Stimulated activated CD8-positive, alpha-beta memory T cell treated with anti-CD3 and anti-CD28 coated beads, Interleukin-2, amount 100 ng/mL, for 1 hour (primary cell): ENCODE measurements around the gene FARS2.

Experiments used
- DNase-seq, 2 donors: peaks; one replicate each; pipeline ENCODE4 v3.0.0-alpha.2; 2020; ENCODE audit warnings: low read depth in 2 of 2

FARS2 gene

DNA sequence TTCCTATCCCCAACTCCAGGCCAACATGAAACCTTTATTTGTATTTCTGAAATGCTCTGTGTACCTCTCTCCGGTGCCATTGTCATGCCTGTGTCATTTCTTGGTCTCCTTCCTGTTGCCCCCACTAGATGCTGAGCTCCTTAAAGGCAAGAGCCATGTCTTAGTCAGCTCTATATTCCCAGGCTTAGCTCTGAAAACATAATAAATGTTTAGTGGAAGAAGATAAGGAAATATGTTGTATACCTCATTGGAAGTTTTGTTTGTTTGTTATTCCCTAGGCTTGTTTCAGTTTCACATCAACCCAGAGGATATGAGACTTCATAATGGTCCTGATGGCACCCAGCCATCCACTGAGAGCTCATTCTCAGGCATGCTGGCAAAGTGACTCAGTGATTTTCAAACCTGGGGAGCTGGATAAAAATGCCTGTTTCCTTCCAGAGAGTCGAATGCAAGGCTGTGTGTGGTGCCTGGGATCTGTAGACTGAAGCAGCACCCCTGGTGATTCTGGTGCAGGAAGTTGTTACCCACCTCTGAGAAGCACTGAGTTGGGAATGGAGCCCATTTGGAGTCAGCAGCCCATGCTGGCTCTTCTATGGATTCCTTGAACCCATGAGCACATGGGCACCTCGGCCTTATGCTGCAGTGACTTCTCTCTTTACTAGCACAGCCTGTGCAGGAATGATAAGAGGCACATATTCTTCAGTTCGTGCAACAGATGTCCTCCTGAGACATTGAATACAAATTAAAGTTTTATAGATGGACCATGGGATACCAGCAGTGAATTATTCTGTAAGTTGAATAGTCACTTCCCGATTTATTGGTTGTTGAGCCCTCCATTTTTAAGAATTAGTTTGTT lies 205.2 kb downstream of the FARS2 start:
- DNase-seq: no peak

DNA sequence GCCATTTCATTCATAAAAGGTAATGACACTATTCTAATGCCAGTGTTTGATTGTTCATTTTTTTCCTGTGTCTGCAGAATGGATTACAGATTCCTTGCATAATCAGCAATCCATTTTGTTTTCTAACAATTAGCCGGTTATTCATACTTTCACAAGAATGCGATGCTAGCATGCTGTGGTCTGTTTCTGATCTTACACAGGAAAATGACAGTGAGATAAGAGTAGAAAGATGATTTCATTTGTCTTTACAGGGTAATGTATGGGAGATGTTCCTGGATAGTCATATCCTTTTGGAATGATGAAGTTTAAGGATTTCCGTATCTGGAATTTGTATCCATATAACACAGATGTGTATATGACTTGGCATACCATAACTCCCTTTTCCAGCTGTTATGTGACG lies 207.3 kb downstream of the FARS2 start:
- DNase-seq: no peak

DNA sequence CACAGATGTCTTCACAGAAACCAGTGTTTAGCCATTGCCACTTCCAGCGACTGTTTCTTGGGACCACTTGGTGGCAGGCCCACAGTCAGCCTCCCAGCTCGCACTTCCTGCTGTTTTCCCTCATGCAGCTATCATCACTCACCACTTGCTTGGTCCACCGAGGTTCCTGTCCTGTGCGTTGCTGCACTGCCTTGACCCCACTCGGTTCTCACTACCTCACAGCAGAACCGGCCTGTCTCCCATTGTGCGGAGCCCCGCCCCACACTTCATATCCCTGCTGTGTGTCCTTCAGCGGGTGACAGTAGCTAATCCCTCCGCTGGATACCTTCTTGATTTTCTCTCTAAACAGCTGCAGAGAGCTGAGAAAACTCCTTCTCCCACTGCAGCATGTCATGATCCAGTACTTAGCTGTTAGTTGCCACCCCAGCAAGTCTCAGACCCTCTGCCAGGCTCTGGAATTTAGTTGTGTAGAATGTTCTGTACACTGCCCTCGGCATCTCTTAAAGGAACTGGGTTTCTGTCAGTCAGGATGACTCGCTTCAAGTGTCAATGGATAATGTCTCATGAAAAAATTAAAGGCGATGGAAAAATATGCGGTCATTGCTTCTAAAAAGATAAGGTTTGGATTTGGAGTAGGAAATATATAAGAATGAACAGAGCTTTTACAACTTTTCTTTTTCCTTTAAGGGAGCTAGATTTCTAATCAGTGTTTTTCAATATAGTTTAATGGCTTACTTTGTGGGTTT lies 208.0 kb downstream of the FARS2 start:
- no peak for DNase-seq

DNA sequence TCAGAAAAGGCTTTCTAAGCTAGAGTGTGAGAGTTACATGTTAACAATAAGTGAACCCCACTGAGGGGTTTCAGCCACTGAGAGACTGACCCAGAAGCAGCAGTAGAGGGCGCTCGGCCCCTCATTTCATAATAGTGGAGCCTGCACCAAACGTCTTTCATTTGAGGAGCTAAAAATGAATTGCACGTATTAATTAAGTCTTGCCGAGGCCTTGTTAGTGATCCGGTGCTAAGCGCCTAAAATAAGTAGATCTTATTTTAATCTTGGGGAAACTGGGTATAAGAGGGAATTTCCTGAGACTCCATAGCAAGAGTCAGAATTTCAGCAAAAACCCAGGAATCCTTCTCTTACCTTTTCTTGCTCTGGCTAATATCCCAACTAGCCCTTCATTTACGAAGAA lies 209.7 kb downstream of the FARS2 start:
- peak; percentile 33 to 35 for DNase-seq

DNA sequence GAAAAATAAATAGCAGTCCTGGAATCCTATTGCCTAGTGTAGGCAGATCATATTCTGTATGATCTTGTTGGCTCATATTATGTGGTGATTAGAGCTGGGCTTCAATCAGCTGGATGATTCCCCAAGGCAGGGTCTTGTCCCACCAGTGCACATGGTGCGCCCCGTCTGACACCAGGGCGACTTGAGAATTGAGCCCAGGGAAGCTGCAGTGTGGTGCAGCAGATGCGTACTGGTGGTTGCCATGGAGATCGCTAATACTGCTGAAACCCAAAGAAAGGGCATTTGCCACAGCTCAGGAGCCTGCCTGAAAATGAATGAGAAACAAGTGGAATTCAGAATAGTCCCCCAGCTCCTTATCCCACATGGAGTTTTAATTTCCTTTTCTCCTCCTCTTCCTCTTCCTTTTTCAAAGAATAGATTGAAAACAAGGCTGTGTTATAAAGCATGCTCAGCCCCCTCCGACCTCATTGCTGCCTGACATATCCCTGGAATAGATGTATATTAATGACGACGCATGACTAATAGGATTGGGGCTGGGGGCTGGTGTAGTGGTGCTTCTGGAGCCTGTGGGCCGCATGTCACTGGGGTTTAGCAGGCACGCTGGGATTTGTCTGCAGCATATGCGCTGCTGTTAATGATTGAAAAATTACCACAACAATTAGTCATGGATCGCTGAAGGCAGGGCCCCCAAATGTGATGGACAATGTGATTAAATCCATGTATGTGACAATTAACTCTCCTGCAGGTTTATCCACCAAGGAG lies 210.5 kb downstream of the FARS2 start:
- DNase-seq: no peak

DNA sequence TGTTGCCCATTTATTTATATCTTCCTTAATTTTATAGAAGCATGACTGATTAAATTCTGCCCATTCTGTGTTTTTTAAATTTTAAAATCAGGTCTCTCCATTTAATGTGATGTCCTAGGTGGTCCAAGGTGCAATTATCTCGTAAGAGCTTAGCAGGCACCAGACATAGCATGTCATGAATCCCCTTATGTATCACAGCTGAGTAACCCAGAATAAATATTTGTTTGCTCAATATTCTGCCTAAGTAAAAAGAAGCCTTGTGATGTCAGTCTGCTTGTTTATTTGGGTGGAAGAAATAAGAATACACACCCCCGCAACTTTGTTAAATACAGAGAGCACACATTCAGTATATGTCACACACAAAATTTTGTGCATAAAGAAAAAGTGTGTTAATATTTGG lies 211.3 kb downstream of the FARS2 start:
- no peak for DNase-seq

DNA sequence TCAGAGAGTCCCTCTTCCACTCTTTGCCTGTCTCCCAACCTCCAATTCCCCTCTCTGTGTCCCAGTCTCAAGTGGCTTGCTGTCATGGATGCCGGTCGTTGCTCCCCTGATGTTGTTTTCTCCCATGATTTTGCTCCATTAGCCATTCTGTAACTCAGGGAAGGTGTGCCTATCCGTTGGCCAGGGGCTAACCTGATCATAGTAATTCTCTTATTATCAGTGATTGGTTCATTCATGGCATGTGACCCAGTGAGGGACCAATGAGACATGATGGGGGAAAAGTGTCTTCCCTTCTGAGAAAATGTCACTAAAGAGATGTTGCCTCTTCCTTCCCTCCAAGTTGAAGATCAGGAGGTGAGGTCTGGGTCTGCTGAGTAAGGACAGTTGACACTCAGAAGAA lies 214.5 kb downstream of the FARS2 start:
- DNase-seq: no peak

DNA sequence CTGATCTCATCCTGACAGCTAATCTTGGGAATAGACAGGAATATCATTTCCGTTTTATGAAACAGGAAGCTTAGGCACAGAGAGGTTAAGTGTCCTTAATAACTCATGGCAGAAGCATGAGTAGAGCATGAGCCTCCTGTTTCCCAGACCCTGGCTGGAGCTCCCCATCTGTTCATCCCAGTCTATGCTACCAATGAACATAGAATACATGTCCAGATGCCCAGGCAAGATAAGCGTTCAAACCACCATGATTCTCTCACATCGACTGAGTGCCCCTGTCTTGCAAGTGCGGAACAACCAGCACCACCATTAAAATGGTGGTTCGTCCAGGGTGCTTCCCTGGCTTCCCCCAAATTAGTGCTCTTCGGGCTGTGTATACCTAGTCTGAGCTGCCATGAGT lies 217.1 kb downstream of the FARS2 start:
- no peak for DNase-seq

DNA sequence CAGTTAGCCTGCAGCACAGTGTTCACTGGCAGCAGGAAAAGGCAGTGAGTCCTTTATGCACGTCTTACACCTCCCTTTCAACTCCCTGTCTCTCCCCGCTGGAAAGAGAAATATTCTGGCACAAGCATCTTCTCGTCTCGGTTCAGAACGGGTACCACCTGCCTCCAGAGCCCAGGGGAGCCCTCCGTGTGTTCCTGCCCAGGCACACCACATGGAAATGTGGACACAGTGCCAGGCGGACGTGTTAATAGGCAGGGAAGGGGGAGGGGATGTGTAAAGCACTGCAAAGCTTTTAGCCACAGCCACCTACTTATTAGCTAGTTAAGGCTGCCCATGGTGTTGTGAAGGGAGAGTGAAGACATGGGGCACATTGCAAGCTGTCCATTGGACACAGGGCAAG lies 219.7 kb downstream of the FARS2 start:
- no peak for DNase-seq

DNA sequence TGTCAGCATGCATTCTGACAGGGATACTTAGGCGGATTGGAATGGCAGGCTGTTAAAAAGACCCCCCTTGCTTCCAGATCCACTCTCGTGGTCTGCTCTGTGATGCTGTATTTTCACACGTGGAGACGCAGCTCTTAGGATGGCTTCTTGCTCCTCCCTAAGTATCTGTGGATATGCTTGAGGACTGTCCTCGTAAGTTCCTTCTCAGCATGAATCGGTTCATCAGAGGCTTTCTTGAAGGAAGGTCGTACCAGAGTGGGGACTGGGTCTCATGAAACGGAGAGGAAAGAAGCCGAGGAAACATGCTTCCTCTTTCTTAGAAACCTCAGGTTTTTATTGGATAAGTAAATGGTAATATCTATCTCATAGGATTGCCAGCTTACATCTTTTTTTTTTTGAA lies 220.4 kb downstream of the FARS2 start:
- no peak for DNase-seq

DNA sequence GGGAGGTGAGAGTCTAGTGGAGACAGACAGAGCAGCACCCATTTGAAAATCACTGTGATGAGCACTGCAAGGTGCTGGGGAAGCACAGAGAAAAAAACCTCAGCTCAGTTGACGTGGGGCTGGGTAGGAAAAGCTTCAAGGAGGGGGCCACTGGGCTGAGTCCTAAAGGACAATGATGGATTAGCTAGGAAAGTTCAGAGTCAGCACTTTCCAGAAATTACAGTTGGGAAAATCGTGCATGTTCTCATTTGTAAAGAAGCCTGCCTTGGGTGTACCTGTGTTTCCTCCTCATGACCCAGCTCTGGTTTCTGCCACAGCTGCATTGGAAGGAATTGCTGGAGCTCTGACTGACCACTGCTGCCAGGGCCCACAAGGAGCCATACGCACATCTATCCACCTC lies 221.3 kb downstream of the FARS2 start:
- no peak for DNase-seq

DNA sequence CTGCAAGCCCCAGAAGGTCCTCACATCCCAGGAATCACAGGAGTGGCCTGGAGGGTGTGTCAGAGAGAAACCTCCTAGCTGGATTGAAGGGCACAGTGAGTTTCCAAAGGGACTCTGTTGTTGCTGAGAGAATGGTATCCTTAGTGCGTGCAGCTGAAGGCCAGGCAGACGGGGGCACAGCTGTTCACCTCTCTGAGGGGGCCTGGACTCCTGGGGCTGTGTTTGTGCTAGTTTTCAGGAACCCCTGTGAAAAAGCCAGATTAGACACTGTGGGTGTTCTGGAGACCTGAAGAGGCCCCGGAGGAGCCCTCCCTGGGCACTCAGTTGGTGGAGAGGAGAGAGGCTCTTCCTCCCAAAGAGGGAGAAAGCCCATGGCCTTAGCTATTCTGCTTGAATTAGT lies 223.4 kb downstream of the FARS2 start:
- no peak for DNase-seq

DNA sequence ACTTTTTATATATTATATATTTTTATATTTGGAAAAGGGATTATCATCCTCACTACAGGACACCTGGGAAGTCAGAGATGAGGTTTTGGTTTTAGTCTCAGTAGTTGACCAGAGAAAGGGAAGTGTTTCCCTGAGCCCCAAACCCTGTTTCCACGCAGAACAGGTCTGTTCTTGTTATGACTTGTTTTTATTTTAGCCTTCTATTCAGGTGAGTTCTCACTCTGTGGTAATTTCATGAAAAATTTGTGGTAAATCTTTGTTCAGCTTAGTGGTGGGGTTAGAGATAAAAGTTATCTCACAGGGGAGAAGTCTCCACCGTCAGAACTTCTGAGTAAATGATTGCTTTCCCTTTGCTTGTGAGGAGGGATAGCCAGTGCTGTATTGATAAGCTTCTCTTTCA lies 224.9 kb downstream of the FARS2 start:
- DNase-seq: no peak

DNA sequence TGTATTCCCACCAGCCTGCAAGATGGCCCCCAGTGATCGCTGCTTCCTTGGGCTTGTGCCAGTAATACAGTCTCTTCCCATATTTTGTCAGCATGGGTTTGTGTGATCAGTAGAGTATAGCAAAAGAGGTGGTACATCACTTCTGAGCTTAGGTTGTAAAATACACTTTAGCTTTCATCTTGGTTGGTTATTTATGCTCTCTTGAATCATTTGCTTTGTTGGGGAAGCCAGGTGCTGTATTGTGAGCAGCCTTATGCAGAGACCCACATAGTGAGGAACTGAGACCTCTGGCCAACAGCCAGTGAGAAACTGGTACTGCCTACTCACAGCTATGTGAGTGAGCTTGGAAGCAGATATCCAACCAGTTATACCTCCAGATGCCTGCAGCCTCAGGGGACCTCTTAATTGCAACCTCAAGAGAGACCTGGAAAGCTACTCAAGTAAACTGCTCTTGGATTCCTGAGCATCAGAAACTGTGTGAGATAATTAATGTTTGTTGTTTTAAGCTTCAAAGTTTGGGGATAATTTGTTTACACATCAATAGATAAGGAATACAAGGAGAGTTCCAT lies 229.3 kb downstream of the FARS2 start:
- no peak for DNase-seq

DNA sequence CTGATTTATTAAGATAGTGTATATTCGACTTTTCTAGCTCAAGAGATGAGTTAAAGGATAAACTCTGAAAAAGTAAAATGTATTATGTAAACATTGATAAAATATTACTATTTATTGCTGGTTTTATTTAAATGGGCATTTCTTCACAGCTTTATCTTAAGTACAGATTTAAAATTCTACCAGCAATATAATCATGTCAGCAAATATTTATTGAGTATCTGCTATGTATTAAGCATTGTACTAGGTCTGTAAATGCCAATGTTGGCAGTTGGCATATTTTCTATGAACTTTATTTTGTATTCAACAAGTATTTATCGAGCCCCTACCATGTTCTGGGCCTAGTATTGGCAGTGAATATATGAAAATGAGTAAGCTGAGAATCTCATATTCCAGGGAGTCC lies 231.0 kb downstream of the FARS2 start:
- DNase-seq: no peak

DNA sequence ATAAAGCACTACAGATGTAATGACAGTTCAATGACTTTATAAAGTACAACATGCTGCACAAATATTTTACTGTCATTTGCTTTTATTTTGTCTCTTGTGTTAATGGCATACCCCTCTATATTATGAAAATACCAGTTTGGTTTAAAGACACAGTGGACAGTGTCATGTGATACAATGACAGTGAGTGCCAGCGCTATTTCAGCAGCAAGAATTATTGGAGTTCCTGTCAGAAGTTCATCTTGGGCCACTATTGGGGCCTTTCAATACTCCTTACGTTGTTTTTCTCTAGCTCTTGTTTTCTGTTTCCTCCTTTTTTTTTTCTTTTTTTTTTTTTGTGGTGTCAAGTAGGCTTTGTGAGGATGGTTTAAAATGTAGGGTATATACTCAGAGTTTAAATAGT lies 232.5 kb downstream of the FARS2 start:
- DNase-seq: no peak

DNA sequence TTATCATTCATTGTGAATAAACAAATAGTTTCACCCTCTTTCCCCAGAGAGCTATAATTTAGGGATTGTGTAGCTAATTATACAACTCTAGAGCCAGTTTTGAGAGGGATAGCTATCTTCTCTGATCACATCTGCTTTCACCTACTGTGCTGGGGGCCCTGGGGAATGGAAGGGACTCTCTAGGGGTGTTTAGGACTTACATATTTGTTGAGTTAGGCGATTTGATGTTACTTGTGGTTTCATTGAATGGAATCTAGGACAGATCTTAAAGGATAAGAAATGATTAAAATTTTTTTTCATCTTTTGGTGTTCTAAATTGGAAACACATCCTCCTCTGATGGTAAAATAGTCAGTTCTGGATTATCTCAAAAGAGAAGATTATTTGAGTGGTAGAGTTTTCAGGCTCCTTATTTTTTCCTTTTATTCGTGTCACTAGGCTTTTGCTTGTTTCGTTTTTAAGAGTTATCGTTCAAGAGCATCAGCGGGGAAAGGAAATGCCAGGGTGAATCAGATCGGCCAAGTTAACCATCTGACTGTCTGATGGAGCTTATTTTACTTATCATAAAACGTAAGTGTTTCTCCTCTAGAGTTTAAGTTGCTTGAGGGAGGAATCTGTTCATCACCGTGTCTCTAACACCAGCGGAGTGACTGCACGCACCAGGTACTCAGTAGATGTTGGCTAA lies 236.7 kb downstream of the FARS2 start:
- DNase-seq: no peak

DNA sequence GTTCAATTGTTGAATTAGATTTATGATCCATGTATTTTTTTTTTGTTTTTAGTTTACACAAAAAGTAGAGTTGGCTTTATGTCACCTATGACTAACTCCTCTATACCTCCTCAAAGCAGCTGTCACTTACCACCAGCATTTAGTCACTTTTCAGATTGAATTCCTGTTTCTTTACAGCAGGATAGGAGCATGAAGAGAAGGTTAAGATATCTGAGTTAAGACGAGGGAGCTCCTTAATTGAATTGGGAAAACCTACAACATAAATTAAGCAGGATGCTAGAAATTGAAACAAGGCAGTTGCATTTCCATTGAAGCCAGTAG lies 237.2 kb downstream of the FARS2 start:
- no peak for DNase-seq

DNA sequence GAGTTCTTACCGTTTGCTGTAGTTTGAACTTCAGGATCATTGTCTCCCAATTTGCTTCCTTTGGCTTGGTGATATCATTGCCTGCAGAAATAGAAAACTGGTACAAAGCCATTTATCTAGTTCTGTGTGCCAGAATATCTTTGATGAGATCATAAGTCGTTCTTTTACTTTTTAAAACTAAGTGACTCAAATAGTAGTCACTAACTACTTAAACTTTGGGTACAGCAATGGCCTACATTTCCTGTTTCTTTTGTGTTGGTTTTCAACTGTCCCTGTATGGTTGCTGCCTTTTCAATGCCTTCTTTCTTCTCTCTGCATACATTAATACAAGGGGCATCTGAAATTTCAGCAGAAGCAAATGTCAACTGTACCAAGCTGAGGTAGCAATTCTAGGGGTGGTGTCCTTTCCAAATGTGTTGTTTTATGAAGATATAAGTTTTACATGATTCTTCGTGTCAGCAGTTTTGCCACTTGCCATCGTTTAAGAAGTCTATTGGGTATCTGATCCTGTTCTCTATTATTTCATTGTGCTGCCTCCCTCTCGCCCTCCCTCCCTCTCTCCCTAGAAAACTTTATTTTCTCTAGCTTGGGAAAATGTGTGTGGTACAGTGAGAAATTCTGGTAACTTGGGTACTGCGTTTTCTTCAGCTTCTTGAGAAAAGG lies 238.5 kb downstream of the FARS2 start:
- DNase-seq: no peak

DNA sequence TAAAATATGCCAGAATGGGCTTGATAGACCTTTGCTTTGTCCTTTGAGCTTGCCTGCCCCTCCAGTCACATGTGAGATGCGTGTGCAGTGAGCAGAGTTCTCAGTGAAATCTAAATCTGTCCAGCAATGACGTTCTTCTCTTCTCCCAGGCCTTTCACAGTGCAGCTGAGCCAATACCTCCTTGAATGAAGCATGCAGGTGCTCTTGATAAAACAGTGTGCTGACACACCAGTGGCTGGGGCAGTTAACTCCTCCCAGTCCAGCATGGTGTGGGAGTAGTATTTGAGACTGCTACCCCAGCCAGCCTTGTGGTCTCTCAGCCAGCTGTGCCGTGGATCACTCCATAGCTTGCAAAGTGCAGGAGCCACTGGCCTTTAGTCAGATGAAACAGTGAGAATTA lies 240.5 kb downstream of the FARS2 start:
- no peak for DNase-seq

DNA sequence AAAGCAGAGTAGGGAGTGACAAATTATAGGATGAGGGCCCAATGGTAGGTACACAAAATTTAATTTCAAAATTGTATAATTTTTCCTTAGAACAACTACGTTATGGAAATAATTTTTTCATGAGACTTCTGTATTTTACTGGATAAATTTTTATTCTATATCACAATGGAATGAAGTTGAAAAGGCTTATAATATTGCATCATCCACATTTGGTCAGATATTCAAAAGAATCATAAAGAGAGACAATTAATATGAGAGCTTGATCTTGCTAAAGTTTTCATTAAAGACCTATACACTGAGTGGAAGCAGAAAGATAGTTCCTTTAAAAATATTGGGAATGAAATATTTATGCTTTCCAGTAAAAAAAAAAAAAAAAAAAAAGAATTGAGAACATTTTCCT lies 242.8 kb downstream of the FARS2 start:
- DNase-seq: no peak
